OCI-LY1 (cell line): ENCODE measurements around the gene MYBPC1.

Experiments
- H2AFZ ChIP-seq: fragments of 200-600 bp; sonication (generic), shearing (Covaris generic); 2 replicates; pipeline ENCODE4 v1.6.0; 2014; ENCODE audit warnings: antibody characterized with exemption, mild to moderate bottlenecking, low read length
- H3F3A ChIP-seq: fragments of 200-600 bp; sonication (generic), shearing (Covaris generic); 2 replicates; pipeline ENCODE4 v1.6.0; 2014; ENCODE audit warnings: mild to moderate bottlenecking, antibody characterized with exemption, low read length, moderate library complexity; ENCODE audit not compliant: insufficient read depth
- H3K27ac ChIP-seq: fragments of 200-600 bp; sonication (generic); 2 replicates; pipeline ENCODE4 v1.5.1; 2014; ENCODE audit warnings: low read length, mixed run types, mild to moderate bottlenecking, low read depth; ENCODE audit not compliant: poor library complexity, severe bottlenecking
- H3K27me3 ChIP-seq: fragments of 200-600 bp; sonication (generic); 2 replicates; pipeline ENCODE4 v1.6.0; 2014; ENCODE audit warnings: antibody characterized with exemption, mild to moderate bottlenecking, low read length, moderate library complexity; ENCODE audit not compliant: insufficient read depth
- H3K36me3 ChIP-seq: fragments of 200-600 bp; sonication (generic); 2 replicates; pipeline ENCODE4 v1.6.1; 2014; ENCODE audit warnings: mild to moderate bottlenecking, antibody characterized with exemption, low read length, moderate library complexity, mixed read lengths; ENCODE audit not compliant: insufficient read depth
- H3K4me1 ChIP-seq: fragments of 200-600 bp; sonication (generic); 2 replicates; pipeline ENCODE4 v1.5.1; 2014; ENCODE audit warnings: mild to moderate bottlenecking, low read length, moderate library complexity; ENCODE audit not compliant: insufficient read depth, severe bottlenecking
- H3K4me2 ChIP-seq: fragments of 200-600 bp; sonication (generic), shearing (Covaris generic); 2 replicates; pipeline ENCODE4 v1.6.1; 2014; ENCODE audit warnings: low read length
- H3K4me3 ChIP-seq: fragments of 200-600 bp; sonication (generic); 2 replicates; pipeline ENCODE4 v1.5.1; 2014; ENCODE audit warnings: low read length, low read depth, mild to moderate bottlenecking, mixed read lengths; ENCODE audit not compliant: poor library complexity, severe bottlenecking
- H3K79me2 ChIP-seq: fragments of 200-600 bp; shearing (Covaris generic); 2 replicates; pipeline ENCODE4 v1.6.1; 2016; ENCODE audit warnings: mixed run types, low read length, mixed read lengths; ENCODE audit not compliant: insufficient read depth
- H3K9ac ChIP-seq: fragments of 200-600 bp; sonication (generic), shearing (Covaris generic); 2 replicates; pipeline ENCODE4 v1.6.1; 2014; ENCODE audit warnings: mild to moderate bottlenecking, low read length, mixed read lengths
- H3K9me2 ChIP-seq: fragments of 200-600 bp; sonication (generic), shearing (Covaris generic); 2 replicates; pipeline ENCODE4 v1.6.1; 2014; ENCODE audit warnings: low read depth, mild to moderate bottlenecking, low read length, mixed read lengths
- H3K9me3 ChIP-seq: fragments of 200-600 bp; shearing (Covaris generic); 2 replicates; pipeline ENCODE4 v1.6.1; 2014; ENCODE audit warnings: low read length, mixed read lengths
- H4K20me1 ChIP-seq: fragments of 200-600 bp; sonication (generic), shearing (Covaris generic); 2 replicates; pipeline ENCODE4 v1.6.0; 2016; ENCODE audit warnings: mild to moderate bottlenecking, low read length; ENCODE audit not compliant: insufficient read depth
- CTCF ChIP-seq: fragments of 200-600 bp; sonication (generic), shearing (Covaris generic); IDR thresholded peaks from 2 replicates; pipeline ENCODE4 v1.5.1; 2017; ENCODE audit warnings: mild to moderate bottlenecking, antibody characterized with exemption, low read length, moderate library complexity, mixed read lengths
- EZH2 ChIP-seq: fragments of 200-600 bp; sonication (generic), shearing (Covaris generic); IDR thresholded peaks from 2 replicates; pipeline ENCODE4 v1.8.0; 2017; ENCODE audit warnings: borderline replicate concordance, mixed run types, mild to moderate bottlenecking, antibody characterized with exemption, low read length, moderate library complexity, mixed read lengths

The MYBPC1 gene

GRCh38 chr12:101607894-101608293, 13.1 kb downstream of the MYBPC1 start:
- H3K27ac ChIP-seq = no peak overlapping the region
- no peak for TF ChIP-seq CTCF
- TF ChIP-seq EZH2 = no peak

GRCh38 chr12:101608301-101609133, 13.7 kb downstream of the MYBPC1 start:
- H3K4me2 ChIP-seq = no peak overlapping the region
- H3K36me3 ChIP-seq = no peaks in the 10 kb centered on the region
- H3K9me3 ChIP-seq = no peaks in the 10 kb centered on the region
- H3K9me2 ChIP-seq = no peaks in the 10 kb centered on the region
- no peaks in the 10 kb centered on the region for H3K79me2 ChIP-seq
- TF ChIP-seq EZH2 = no peak
- no peak for TF ChIP-seq CTCF
- no peak overlapping the region for H3K27ac ChIP-seq
- no peaks in the 10 kb centered on the region for H3K4me1 ChIP-seq
- H3K4me3 ChIP-seq = no peak overlapping the region
- no peaks in the 10 kb centered on the region for H3F3A ChIP-seq
- H3K27me3 ChIP-seq = no peaks in the 10 kb centered on the region
- H3K9ac ChIP-seq = no peak overlapping the region
- no peaks in the 10 kb centered on the region for H4K20me1 ChIP-seq
- no peak overlapping the region for H2AFZ ChIP-seq

More at GRCh38 chr12:101607894-101608293, 13.1 kb downstream of the MYBPC1 start:
- Histone ChIP-seq H3K4me3 (no peak overlapping the region), H3K27me3 (no peaks in the 10 kb centered on the region), H3K4me1 (no peaks in the 10 kb centered on the region), H3K9me2 (no peaks in the 10 kb centered on the region), H3K4me2 (no peak overlapping the region), H3K36me3 (no peaks in the 10 kb centered on the region), H3K9ac (no peak overlapping the region), H3K9me3 (no peaks in the 10 kb centered on the region), H3K79me2 (no peaks in the 10 kb centered on the region), H3F3A (no peaks in the 10 kb centered on the region), H2AFZ (no peak overlapping the region), H4K20me1 (no peaks in the 10 kb centered on the region)

GRCh38 chr12:101609198-101609597, 14.4 kb downstream of the MYBPC1 start:
- Histone ChIP-seq H2AFZ (no peak overlapping the region), H3K4me3 (no peak overlapping the region), H3K4me1 (no peaks in the 10 kb centered on the region), H3K4me2 (no peak overlapping the region), H3K9me3 (no peaks in the 10 kb centered on the region), H3K79me2 (no peaks in the 10 kb centered on the region), H3K27ac (no peak overlapping the region), H3K36me3 (no peaks in the 10 kb centered on the region), H3K27me3 (no peaks in the 10 kb centered on the region), H3K9me2 (no peaks in the 10 kb centered on the region), H3F3A (no peaks in the 10 kb centered on the region), H4K20me1 (no peaks in the 10 kb centered on the region), H3K9ac (no peak overlapping the region)
- TF ChIP-seq EZH2 (no peak), CTCF (no peak)
